A549 (cell line): Measurements from ENCODE around the gene EID2.

Source experiments
- CHD2 ChIP-seq: fragments of 150-350 bp; IDR thresholded peaks from 2 replicates; pipeline ENCODE4 v1.6.1; 2014; ENCODE audit warnings: low read length; ENCODE audit not compliant: partially characterized antibody
- EP300 ChIP-seq, 2 experiments: fragments of >200 bp; sonication (Bioruptor Twin); formaldehyde crosslinking; IDR thresholded peaks; 2 replicates in 1 of 2; 3 replicates in 1 of 2; pipeline ENCODE4 v1.6.1; 2016 to 2017
- JUNB ChIP-seq: fragments of >200 bp; sonication (Bioruptor Twin); formaldehyde crosslinking; IDR thresholded peaks from 2 replicates; pipeline ENCODE4 v1.6.1; 2016
- POLR2A ChIP-seq: IDR thresholded peaks from 2 replicates; pipeline ENCODE4 v1.6.1; 2012; ENCODE audit warnings: mild to moderate bottlenecking, low read length
- RCOR1 ChIP-seq: fragments of 150-350 bp; IDR thresholded peaks from 2 replicates; pipeline ENCODE4 v1.6.1; 2014; ENCODE audit warnings: antibody characterized with exemption, low read length, low read depth
- RFX5 ChIP-seq: fragments of 450-650 bp; IDR thresholded peaks from 2 replicates; pipeline ENCODE4 v1.7.1; 2014; ENCODE audit warnings: antibody characterized with exemption, mild to moderate bottlenecking, moderate library complexity
- SMC3 ChIP-seq: fragments of >200 bp; sonication (Bioruptor Twin); formaldehyde crosslinking; IDR thresholded peaks from 3 replicates; pipeline ENCODE4 v1.6.1; 2018; ENCODE audit warnings: inconsistent platforms
- TP53 ChIP-seq: fragments of 250-450 bp; sonication (Bioruptor Pico); IDR thresholded peaks from 2 replicates; pipeline ENCODE4 v1.5.0; 2021; ENCODE audit warnings: mild to moderate bottlenecking, moderate library complexity
- ZC3H11A ChIP-seq: fragments of 450-650 bp; IDR thresholded peaks from 2 replicates; pipeline ENCODE4 v1.6.1; 2014; ENCODE audit warnings: antibody characterized with exemption, mild to moderate bottlenecking
- TF ChIP-seq, protein P1 (sequence below): fragments of >200 bp; sonication (Bioruptor Twin); formaldehyde crosslinking; IDR thresholded peaks from 3 replicates; pipeline ENCODE4 v1.5.1; 2016
- TF ChIP-seq, protein P2 (sequence below): fragments of 200-600 bp; sonication (generic); IDR thresholded peaks from 2 replicates; pipeline ENCODE4 v1.6.1; 2016; ENCODE audit warnings: antibody characterized with exemption, mild to moderate bottlenecking, moderate library complexity

DNA sequence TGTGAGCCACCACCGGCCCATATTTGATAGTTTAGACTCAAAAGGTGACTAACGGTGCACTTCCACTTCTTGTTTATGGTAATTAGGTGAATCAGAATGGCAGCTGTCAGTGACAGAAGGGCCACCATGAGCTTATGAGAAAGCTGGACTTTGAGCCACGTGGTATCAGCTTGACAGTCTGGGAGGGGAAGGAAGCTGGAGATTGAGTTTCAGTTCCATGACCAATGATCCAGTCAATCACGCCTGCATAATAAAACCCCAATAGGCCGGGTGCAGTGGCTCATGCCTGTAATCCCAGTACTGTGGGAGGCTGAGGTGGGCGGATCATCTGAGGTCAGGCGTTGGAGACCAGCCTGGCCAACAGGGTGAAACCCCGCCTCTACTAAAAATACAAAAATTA lies 15.5 kb downstream of the EID2 start:
- no peak for TF ChIP-seq CHD2
- no peak for TF ChIP-seq TP53 (CRISPR knock-in tag)
- TF ChIP-seq, protein P1, sequence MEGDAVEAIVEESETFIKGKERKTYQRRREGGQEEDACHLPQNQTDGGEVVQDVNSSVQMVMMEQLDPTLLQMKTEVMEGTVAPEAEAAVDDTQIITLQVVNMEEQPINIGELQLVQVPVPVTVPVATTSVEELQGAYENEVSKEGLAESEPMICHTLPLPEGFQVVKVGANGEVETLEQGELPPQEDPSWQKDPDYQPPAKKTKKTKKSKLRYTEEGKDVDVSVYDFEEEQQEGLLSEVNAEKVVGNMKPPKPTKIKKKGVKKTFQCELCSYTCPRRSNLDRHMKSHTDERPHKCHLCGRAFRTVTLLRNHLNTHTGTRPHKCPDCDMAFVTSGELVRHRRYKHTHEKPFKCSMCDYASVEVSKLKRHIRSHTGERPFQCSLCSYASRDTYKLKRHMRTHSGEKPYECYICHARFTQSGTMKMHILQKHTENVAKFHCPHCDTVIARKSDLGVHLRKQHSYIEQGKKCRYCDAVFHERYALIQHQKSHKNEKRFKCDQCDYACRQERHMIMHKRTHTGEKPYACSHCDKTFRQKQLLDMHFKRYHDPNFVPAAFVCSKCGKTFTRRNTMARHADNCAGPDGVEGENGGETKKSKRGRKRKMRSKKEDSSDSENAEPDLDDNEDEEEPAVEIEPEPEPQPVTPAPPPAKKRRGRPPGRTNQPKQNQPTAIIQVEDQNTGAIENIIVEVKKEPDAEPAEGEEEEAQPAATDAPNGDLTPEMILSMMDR: no peak
- TF ChIP-seq, protein P2, sequence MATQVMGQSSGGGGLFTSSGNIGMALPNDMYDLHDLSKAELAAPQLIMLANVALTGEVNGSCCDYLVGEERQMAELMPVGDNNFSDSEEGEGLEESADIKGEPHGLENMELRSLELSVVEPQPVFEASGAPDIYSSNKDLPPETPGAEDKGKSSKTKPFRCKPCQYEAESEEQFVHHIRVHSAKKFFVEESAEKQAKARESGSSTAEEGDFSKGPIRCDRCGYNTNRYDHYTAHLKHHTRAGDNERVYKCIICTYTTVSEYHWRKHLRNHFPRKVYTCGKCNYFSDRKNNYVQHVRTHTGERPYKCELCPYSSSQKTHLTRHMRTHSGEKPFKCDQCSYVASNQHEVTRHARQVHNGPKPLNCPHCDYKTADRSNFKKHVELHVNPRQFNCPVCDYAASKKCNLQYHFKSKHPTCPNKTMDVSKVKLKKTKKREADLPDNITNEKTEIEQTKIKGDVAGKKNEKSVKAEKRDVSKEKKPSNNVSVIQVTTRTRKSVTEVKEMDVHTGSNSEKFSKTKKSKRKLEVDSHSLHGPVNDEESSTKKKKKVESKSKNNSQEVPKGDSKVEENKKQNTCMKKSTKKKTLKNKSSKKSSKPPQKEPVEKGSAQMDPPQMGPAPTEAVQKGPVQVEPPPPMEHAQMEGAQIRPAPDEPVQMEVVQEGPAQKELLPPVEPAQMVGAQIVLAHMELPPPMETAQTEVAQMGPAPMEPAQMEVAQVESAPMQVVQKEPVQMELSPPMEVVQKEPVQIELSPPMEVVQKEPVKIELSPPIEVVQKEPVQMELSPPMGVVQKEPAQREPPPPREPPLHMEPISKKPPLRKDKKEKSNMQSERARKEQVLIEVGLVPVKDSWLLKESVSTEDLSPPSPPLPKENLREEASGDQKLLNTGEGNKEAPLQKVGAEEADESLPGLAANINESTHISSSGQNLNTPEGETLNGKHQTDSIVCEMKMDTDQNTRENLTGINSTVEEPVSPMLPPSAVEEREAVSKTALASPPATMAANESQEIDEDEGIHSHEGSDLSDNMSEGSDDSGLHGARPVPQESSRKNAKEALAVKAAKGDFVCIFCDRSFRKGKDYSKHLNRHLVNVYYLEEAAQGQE: no peak
- TF ChIP-seq EP300 (IDR thresholded peaks at IDR 0.05): no peak
- no peak for TF ChIP-seq POLR2A
- TF ChIP-seq JUNB: no peak
- TF ChIP-seq ZC3H11A: no peak
- TF ChIP-seq RCOR1: no peak
- TF ChIP-seq RFX5: no peak
- no peak for TF ChIP-seq SMC3
